ENCODE results near the gene DENND1B.

GRCh38 chr1:197468543-197469175 lies 306.6 kb downstream of the DENND1B start:
- no peak for TF ChIP-seq CTCF (IDR thresholded peaks at IDR 0.05)
- TF ChIP-seq TEAD4 (IDR thresholded peaks at IDR 0.05; ENCODE audit: borderline replicate concordance, insufficient read depth): no peak
- no peak for TF ChIP-seq CHD2 (IDR thresholded peaks at IDR 0.05; ENCODE audit: low read length, partially characterized antibody)
- no peak for TF ChIP-seq POLR2AphosphoS5 (IDR thresholded peaks at IDR 0.05; ENCODE audit: low read depth, low read length)
